Progenitor cell of endocrine pancreas (in vitro differentiated cells): ENCODE data around the gene MTNR1A. TPM values are rescaled to one million over a fixed set of nuclear protein-coding genes. Genes with fewer than 3 reads are reported as not detected.

Source experiments
- DNase-seq: peaks from one replicate; pipeline ENCODE4 v3.0.0; 2021; ENCODE audit warnings: low spot score; ENCODE audit not compliant: unreplicated experiment
- H3K27ac Mint-ChIP-seq: 2 replicates; pipeline ENCODE4 v1.8.0; 2021; ENCODE audit warnings: mild to moderate bottlenecking, moderate library complexity, mixed read lengths
- H3K27me3 Mint-ChIP-seq: 2 replicates; pipeline ENCODE4 v1.8.0; 2021; ENCODE audit warnings: mixed read lengths
- H3K36me3 Mint-ChIP-seq: 2 replicates; pipeline ENCODE4 v1.8.0; 2022; ENCODE audit warnings: mixed read lengths; ENCODE audit not compliant: insufficient read depth
- H3K4me1 Mint-ChIP-seq: 2 replicates; pipeline ENCODE4 v1.8.0; 2021; ENCODE audit warnings: low read depth, mixed read lengths
- H3K4me3 Mint-ChIP-seq: 2 replicates; pipeline ENCODE4 v1.8.0; 2021; ENCODE audit warnings: low read depth, mild to moderate bottlenecking, moderate library complexity, mixed read lengths
- H3K9me3 Mint-ChIP-seq: 2 replicates; pipeline ENCODE4 v1.8.0; 2021; ENCODE audit warnings: low read depth, mixed read lengths
- CTCF ChIP-seq: fragments of 200-600 bp; sonication (generic); IDR thresholded peaks from one replicate; pipeline ENCODE4 v1.5.0; 2021; ENCODE audit warnings: antibody characterized with exemption, mild to moderate bottlenecking; ENCODE audit not compliant: unreplicated experiment
- total RNA-seq: library from RNA; stranded (reverse); gene quantifications from 2 replicates; pipeline ENCODE4 v1.2.1, GENCODE V29; 2021

Gene MTNR1A
- total RNA-seq, 1 donor from 2014 or later = 2.7 TPM

- H3K27me3 Mint-ChIP-seq = no peaks in the 10 kb centered on the region
- TF ChIP-seq CTCF = no peak
Measured at GRCh38 chr4:186581421-186581820, 26.1 kb upstream of the MTNR1A start.

GRCh38 chr4:186580669-186581068 is 25.3 kb upstream of the MTNR1A start:
- TF ChIP-seq CTCF = no peak
- H3K36me3 Mint-ChIP-seq = peaks cover 32% of the 10 kb centered on the region

More at GRCh38 chr4:186581421-186581820, 26.1 kb upstream of the MTNR1A start:
- Mint-ChIP-seq H3K27ac (no peak overlapping the region), H3K36me3 (peaks cover 33% of the 10 kb centered on the region), H3K9me3 (peaks cover 8% of the 10 kb centered on the region), H3K4me3 (no peak overlapping the region), H3K4me1 (no peaks in the 10 kb centered on the region)
- DNase-seq = no peak

GRCh38 chr4:186570193-186570996 is 15.0 kb upstream of the MTNR1A start:
- Mint-ChIP-seq H3K9me3 (no peaks in the 10 kb centered on the region), H3K27ac (no peak overlapping the region), H3K4me3 (no peak overlapping the region), H3K27me3 (no peaks in the 10 kb centered on the region), H3K4me1 (peaks cover 5% of the 10 kb centered on the region), H3K36me3 (no peaks in the 10 kb centered on the region)
- no peak for TF ChIP-seq CTCF
- DNase-seq = no peak

More at GRCh38 chr4:186580669-186581068, 25.3 kb upstream of the MTNR1A start:
- H3K4me3 Mint-ChIP-seq = no peak overlapping the region
- H3K27ac Mint-ChIP-seq = no peak overlapping the region
- no peaks in the 10 kb centered on the region for H3K27me3 Mint-ChIP-seq
- peaks cover 12% of the 10 kb centered on the region for H3K9me3 Mint-ChIP-seq
- no peak for DNase-seq
- no peaks in the 10 kb centered on the region for H3K4me1 Mint-ChIP-seq

- Mint-ChIP-seq H3K9me3 (no peaks in the 10 kb centered on the region), H3K4me1 (peaks cover 5% of the 10 kb centered on the region)
Measured at GRCh38 chr4:186569533-186570192, 14.3 kb upstream of the MTNR1A start.

More at GRCh38 chr4:186569533-186570192, 14.3 kb upstream of the MTNR1A start:
- Mint-ChIP-seq H3K27me3 (no peaks in the 10 kb centered on the region), H3K27ac (no peak overlapping the region), H3K4me3 (no peak overlapping the region), H3K36me3 (no peaks in the 10 kb centered on the region)
- TF ChIP-seq CTCF = no peak
- no peak for DNase-seq
